ENCODE measurements around the gene MOB1B.
A peak's percentile ranks its signal among the peaks of the same experiment; 100 is the strongest.
"Not testable (repeated sequence)": the region's sequence is repeated elsewhere in the genome, so short reads cannot be mapped to it uniquely, and the experiment has no call there.

The MOB1B gene

DNA sequence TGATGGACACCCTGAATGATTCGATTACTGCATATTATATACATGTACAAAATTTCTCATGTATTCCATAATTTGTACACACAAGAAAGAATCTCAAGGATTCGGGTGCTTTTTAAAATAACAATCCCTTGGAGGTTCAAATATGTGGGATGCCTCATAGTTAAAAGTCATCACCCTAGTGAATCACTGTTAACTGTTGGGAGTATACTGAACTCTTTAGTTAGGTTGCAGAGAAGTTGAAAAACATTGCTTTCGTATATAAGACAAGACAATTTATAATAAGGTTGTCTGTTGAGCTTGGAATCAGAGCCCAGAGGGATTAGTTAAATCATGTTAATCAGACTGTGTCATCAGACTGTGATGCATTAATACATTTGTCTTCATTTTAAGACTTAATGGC is 106.9 kb downstream of the MOB1B start:
- DNase-seq (ENCODE audit: low spot score) = no peak

DNA sequence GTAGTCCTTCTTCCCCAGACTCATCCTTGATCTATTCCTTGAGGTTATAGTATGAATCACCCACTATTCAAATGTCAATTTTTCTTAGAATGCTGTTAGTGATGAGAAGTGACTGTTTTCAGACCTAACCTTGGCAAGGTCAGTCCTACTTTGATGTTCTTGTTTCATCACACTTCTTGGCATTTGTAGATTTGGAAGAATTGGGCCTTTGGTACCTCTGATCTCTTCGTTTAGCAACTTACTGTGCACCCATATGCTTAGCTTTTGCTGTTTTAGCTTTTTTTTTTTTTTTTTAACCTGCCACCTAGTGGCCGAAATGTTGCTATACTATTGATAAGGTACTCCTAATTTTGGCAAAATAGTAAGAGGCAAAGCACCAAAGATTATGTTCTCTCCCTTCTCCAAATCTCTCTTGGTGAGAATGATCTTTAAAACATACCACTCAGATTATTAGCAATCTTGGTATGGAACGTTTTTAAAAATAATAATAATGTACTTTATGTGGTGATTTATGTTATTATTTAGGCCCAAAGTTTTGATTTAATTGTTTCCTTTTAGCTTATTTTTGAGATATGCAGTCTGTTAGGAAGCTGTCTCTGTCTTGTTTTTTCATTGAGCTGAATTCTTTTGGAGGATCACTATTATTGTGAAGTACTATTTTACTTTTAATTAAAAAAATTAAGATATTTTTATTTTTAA is 107.9 kb downstream of the MOB1B start:
- peak; percentile 38 for DNase-seq (ENCODE audit: low spot score)

DNA sequence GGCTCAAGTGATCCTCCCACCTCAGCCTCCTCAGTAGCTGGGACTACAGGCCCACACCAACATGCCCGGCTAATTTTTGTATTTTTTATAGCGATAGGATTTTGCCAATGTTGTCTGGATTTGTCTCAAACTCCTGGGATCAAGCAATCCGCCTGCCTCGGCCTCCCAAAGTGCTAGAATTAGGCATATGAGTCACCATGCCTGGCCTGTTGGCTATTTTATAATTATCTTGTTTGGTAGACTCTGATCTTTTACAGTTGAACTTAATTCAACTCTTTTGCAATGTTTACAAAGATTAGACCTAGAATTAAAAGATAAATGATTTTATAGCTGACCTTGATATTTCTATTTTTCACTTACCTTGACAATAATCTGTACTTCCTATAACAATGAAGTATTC is 109.3 kb downstream of the MOB1B start:
- no peak for DNase-seq (ENCODE audit: low spot score)

DNA sequence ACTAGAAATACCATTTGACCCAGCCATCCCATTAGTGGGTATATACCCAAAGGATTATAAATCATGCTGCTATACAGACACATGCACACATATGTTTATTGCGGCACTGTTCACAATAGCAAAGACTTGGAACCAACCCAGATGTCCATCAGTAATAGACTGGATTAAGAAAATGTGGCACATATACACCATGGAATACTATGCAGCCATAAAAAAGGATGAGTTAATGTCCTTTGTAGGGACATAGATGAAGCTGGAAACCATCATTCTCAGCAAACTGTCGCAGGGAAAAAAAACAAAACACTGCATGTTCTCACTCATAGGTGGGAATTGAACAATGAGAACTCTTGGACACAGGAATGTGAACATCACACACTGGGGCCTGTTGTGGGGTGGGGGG is 115.2 kb downstream of the MOB1B start:
- not testable (repeated sequence) for DNase-seq (ENCODE audit: low spot score)

DNA sequence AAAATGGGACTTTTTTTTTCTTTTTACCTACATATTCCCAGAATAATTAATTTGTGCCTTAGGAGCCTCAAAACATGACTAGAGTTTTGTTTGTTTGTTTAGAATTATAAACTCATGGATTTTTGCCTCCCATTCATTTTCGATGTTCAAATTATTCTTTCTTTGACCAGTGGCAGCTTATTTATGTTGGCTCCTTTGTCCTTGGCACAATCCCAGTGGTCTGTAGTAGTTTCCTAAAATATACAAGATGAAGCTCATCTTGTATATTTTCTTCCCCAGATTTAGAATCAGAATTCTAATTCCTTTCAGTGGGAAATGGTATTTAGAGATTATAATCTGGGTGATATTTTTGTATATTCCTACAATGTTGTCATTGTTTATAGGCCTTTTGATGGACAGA is 118.4 kb downstream of the MOB1B start:
- DNase-seq (ENCODE audit: low spot score) = no peak

DNA sequence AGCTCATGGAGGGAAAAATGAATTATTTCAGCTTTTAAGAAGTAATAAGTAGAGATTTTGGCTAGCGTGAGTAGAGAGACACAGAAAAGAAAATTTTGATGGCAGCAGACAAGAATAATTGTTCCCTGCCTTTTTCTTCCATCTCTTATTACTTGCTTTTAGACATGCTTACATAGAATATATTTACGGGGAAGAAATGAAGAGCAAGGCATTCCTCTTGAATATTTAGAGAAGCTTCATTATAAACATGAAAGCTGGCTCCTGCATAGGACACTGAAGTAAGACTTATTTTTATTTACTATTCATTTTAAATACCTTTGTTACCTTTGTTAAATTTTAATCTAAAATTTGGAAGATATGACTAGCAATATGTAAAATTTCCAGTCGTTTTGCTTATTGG is 123.5 kb downstream of the MOB1B start:
- no peak for DNase-seq (ENCODE audit: low spot score)

DNA sequence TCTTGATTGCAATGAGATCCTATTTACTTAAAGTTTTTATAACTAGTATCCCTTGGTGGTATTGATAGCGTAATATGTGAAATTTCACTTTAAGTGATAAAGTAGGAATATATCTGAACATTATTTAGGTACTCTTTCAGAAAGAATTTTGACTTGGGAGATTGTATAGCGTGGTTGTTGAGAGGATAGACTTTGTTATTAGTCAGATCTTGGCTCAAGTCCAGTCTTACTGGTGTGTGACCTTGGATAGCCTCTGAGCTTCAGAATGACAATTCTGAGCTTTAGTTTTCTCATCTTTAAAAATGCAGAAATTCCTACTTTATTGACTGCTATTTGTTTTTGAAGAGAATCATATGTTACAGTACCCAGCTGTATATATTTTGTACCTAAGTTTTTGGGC is 123.9 kb downstream of the MOB1B start:
- peak; percentile 31 for DNase-seq (ENCODE audit: low spot score)

DNA sequence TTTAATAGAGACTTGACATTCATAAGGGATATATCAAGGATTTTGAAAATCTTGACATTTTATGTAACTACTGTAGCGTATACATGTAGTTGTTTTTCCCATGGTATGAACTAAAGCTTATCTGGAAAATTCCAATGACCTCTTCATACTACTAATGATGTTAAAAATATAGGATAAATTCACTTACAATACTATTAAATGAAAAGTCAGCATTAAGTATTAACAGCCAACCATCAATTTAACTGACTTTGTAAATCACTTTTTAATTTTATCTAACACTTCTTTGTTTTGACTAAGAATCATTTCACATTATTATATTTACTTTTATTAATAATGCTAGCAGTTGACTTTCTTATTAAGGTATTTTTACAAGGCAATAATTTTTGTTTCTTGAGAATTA is 125.4 kb downstream of the MOB1B start:
- no peak for DNase-seq (ENCODE audit: low spot score)

DNA sequence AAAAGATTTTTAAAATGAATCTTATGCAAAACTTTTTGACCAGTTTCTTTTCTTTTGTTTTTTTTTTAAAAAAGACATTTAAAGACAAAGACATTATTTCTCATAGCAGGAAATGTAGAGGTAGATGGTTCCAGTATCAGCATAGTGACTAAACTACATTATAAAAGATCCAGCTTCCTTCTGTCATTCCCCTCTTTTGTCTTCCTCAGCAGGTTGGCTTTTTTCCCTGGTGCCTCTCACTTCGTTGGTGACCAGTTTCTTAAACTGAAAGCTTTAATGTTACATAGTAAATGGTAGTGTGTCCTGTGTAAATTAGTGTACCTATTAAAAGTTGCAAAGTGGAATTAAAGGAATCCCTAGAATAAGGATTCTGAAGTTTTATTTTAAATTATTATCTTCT is 127.3 kb downstream of the MOB1B start:
- DNase-seq (ENCODE audit: low spot score) = no peak

DNA sequence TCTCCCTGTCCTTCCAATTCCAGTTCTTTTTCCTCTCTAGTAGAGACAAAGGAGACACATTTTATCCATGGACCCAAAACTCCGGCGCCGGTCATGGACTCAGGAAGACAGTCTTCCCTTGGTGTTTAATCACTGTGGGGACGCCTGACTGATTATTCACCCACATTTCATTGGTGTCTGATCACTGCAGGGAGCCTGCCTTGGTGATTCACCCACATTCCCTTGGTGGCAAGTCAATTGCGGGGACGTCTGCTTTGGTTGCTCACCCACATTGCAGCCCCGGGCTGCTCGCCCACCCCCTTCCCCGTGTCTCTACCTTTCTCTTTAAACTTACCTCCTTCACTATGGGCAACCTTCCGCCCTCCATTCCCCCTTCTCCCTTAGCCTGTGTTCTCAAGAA is 129.9 kb downstream of the MOB1B start:
- DNase-seq (ENCODE audit: low spot score) = not testable (repeated sequence)
